Adipose tissue (tissue), 3 donors: ENCODE data around the gene DYNLRB1. TPM values are rescaled to one million over a fixed set of nuclear protein-coding genes. Genes with fewer than 3 reads are reported as not detected.

Experiments used
- H3K27ac ChIP-seq: one replicate; pipeline ENCODE4 v1.5.1; 2013; ENCODE audit warnings: low read depth, low read length
- WGBS, 3 donors: extraction: QIAGEN DNeasy Blood & Tissue Kit; methylation state at CpG; one replicate each; pipeline ENCODE4 v1.1.7; 2013; 5-methylcytosine and 5-hydroxymethylcytosine counted together
- polyA plus RNA-seq, 3 donors: library from polyadenylated mRNA; stranded (reverse); fragments of 200-250 nt; gene quantifications; one replicate each; pipeline ENCODE4 v1.2.3, GENCODE V29; 2013
- donor health status: healthy with polysubstance abuse.
- donor health status: Bipolar disorder and iron deficiency.
- donor health status: healthy.

DYNLRB1 gene
- polyA plus RNA-seq, 3 donors = 67.3 to 250 (median 166) TPM

DNA sequence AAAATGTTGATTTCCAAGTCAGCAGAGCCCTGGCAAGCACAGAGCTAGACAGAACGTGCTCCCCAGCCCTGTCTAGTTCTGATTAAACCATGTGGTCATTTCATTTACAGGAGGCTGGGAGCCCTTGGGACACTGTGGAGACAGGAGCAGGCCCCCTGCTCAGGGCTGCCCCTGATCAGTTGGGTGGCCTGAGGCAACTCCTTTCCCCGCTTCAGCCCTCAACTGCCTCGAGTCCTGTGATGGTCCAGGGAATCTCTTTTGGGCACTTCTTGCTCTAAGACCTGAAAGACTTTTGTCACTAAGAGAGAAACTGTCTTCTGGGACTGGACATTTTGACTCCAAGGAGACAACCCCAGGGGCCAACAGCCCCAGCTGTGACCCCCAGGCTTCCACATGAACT, 13.5 kb downstream of the DYNLRB1 start:
- no peak overlapping the region for H3K27ac ChIP-seq
- 70 to 84% (median 82%) methylated on average over 3 of the region's 3 CpGs for WGBS, 3 donors

- H3K27ac ChIP-seq = no peak overlapping the region
- 62 to 85% (median 82%) methylated on average over 5 of the region's 5 CpGs for whole genome bisulfite sequencing, 3 donors
These were observed 14.1 kb downstream of the DYNLRB1 start for GRCh38 chr20:34530342-34530741.

- WGBS, 3 donors = 84 to 89% (median 88%) methylated on average over 8 of the region's 8 CpGs
- H3K27ac ChIP-seq = no peak overlapping the region
These were observed 15.5 kb downstream of the DYNLRB1 start for GRCh38 chr20:34531608-34532265.

- WGBS, 3 donors = 86 to 90% (median 88%) methylated on average over 8 of the region's 8 CpGs
- no peak overlapping the region for H3K27ac ChIP-seq
These were observed 16.1 kb downstream of the DYNLRB1 start for GRCh38 chr20:34532320-34532719.

DNA sequence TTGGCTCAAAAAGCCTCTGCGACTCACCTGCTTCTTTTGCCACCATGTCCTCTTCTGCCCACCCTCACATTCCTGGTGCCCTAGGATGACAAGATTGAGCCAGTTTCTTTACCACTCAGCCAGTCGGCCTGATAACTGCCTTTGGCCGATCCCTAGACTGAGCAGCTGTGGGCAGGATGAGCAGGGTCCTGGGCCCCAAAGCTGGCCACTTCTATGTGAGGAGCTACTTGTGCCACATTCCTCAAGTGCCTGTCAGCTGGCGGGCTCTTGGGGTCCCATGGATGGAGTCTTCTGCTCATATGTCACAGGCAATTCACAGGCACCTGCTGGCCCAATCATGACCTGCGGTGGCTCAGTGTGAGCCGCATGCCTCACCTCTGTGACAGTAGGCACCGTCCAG, 16.5 kb downstream of the DYNLRB1 start:
- H3K27ac ChIP-seq = no peak overlapping the region
- WGBS, 3 donors = 93 to 96% (median 95%) methylated on average over 7 of the region's 7 CpGs

DNA sequence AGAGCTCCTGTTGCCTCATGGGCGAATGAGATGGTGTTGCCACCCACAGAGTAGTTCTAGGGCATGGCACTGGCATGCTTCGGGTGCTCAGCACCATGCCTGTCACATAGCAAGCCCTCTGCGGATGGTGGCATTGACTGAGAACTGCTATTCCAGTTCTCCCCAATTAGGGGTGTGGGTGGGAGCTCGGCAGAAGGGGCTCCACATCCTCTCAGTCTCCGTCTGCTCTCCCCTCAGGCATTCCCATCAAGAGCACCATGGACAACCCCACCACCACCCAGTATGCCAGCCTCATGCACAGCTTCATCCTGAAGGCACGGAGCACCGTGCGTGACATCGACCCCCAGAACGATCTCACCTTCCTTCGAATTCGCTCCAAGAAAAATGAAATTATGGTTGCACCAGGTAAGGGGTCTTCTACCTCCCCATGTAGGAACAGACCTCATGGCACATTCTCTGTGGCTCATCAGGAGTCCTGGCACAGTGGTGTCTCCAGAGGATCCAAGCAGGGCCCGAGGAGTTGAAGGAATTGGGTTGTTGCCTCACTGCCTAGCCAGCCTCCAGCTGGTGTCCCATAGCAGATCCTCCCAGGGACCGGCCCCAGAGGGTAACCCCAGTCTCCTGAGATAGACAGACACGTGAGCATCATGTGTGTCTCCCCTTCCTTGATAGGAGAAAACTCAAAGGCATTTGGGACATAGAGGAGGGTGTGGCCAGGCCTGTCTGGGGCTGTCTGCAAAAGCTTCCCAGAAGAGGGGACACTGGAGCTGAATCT, 18.4 kb downstream of the DYNLRB1 start:
- no peak overlapping the region for H3K27ac ChIP-seq
- 91 to 95% (median 93%) methylated on average over 15 of the region's 15 CpGs for WGBS, 3 donors

DNA sequence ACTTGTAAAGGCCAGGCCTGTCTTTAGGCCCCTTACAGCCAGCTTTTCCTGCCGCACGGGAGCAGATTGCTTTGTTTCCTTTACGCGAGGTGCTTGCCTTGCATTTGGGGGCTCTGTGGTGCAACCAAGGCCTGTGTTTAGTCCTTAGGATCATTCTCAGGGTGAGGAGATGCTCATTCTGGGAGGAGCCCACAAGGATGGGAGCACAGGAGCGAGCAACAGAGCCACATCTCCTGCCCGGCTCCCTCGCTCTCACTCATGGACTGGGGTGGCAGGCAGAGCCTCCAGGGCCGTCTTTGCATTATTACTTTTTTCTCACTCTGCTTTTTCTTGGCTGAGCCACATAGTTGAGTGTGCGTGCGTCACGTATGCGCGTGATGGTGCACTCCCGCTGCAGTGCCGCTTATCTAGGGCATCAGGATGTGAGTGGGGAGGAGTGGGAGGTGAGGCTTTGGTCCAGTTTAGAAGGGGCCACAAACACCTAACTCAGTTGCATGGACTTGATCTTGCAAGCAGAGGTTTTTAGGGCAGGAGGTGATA, 19.1 kb downstream of the DYNLRB1 start:
- no peak overlapping the region for H3K27ac ChIP-seq
- WGBS, 3 donors = 90 to 94% (median 93%) methylated on average over 15 of the region's 15 CpGs

DNA sequence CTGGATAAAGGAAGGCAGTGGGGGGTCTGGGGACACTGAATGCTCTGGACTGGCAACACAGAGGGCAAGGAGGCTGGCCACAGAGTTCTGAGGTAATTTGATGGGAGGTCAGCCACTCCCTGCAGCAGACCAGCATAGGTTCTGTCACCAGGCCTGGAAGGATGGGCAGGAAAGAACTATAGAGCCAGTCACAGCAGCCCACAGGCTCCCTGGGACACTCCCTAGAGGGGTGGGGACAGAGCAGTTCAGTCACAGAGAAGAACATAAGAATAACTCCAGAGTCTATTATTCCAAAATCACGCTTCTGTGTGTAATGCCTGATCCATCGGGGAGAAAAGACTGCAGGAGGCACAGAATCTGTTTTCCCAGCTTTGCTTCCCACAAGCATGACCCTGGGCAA, 19.6 kb downstream of the DYNLRB1 start:
- H3K27ac ChIP-seq = no peak overlapping the region
- 93 to 96% (median 94%) methylated on average over 2 of the region's 2 CpGs for WGBS, 3 donors

DNA sequence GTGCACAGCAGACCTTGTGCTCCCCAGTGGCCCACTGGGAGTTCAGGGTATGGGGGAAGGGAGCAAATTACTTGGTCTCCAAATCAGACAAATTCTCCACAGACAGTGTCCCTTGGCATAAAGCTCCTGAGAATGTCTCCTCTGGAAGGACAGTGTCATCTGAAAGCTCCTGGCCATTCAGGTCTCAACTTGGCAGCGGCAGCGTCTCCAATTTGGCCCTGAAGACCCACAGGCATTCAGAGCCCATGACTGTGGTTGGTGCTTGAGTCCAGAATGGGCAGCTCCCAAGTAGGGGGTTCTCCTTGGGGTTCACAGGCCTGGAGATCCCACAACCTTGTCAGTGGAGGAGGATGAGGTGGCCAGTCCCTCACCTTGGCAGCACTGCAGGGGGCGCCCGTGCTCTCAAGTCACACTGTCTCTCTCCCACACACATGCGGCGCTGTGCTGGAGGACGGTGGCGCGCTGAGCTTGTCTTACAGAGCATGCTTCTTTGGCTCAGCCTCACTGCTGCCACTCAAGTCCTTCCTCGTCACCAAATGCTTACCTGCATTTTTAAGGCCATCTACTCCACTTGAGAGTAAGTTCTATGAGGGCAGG, 20.7 kb downstream of the DYNLRB1 start:
- no peak overlapping the region for H3K27ac ChIP-seq
- 59 to 77% (median 63%) methylated on average over 10 of the region's 10 CpGs for WGBS, 3 donors

GRCh38 chr20:34537651-34538050, 21.4 kb downstream of the DYNLRB1 start:
- no peak overlapping the region for H3K27ac ChIP-seq
- 89 to 95% (median 93%) methylated on average over 8 of the region's 8 CpGs for WGBS, 3 donors

DNA sequence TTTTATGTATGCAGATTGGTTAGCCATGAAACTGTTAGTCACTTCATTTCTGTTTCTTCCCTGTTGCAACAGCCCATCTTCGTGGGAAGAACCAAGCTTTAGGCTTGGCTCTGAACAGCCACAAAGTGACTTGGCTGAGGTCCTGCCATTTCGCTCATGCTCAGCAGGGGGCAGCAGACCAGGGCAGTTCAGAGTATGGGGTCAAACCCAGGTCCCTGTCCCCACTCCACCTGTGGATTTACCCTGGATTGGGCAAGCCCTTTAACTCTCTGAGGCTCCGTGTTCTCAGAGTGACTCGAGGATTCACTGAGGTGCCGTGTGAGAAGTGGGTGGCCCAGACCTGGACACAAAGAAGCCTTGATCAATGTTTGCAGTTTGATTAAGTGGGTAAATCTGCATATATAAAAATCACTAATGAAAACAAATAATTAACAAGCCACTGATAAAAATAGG, 22.5 kb downstream of the DYNLRB1 start:
- no peak overlapping the region for H3K27ac ChIP-seq
- 32 to 50% (median 41%) methylated on average over 5 of the region's 5 CpGs for WGBS, 3 donors

GRCh38 chr20:34539756-34540155, 23.5 kb downstream of the DYNLRB1 start:
- WGBS, 3 donors = 94 to 96% (median 95%) methylated on average over 8 of the region's 8 CpGs
- H3K27ac ChIP-seq = no peak overlapping the region

- 73 to 88% (median 80%) methylated on average over 15 of the region's 15 CpGs for WGBS, 3 donors
These were observed 24.5 kb downstream of the DYNLRB1 start for GRCh38 chr20:34540596-34541263.

GRCh38 chr20:34541264-34541901, 25.2 kb downstream of the DYNLRB1 start:
- 80 to 87% (median 82%) methylated on average over 13 of the region's 13 CpGs for WGBS, 3 donors
- no peak overlapping the region for H3K27ac ChIP-seq

More at GRCh38 chr20:34540596-34541263, 24.5 kb downstream of the DYNLRB1 start:
- H3K27ac ChIP-seq = no peak overlapping the region

- H3K27ac ChIP-seq = no peak overlapping the region
- WGBS, 3 donors = 72 to 83% (median 82%) methylated on average over 16 of the region's 16 CpGs
These were observed 25.7 kb downstream of the DYNLRB1 start for GRCh38 chr20:34541917-34542316.

DNA sequence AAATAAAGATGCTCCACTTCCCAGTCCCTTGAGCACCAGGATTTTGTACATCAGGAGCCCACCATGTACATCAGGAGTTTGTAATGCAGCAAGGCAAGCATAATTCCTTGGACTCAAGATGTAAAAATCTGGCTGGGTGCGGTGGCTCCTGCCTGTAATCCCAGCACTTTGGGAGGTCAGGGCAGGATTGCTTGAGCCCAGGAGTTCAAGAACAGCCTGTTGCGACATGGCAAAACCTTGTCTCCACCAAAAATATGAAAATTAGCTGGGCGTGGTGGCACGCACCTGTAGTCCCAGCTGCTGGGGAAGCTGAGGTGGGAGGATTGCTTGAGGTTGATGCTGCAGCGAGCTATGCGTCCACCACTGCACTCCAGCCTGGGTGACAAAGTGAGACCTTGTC, 26.2 kb downstream of the DYNLRB1 start:
- no peak overlapping the region for H3K27ac ChIP-seq
- WGBS, 3 donors = 95 to 98% (median 96%) methylated on average over 6 of the region's 6 CpGs

DNA sequence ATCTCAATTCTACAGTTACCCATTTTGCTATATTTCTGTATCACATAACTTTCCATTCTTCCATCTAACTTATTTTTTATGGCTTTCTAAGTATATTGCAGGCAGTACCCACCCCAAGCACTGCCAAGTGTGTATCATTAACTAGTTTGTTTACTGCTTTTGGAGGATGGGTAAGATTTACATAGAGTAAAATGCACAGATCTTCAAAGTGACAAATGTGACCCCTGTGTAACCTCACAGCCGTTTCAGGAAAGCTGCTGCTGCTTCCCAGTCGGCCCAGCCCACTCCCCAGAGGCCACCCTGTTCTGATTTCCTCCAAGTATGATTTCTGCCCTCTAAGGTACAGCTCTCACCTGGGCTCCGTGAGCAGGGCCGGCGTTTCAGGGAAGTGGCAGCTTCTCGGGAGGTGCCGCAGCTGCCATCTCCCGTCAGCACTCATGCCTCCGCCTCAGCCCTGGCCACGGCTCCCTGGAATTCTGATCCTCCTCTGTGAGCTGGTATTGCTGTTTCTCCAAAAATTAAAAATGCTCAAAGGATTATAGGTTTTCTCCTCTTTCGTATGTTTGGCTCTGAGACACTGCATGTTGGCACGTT, 27.3 kb downstream of the DYNLRB1 start:
- WGBS, 3 donors = 72 to 78% (median 75%) methylated on average over 12 of the region's 12 CpGs
- no peak overlapping the region for H3K27ac ChIP-seq
